GM21528 (cell line): Measurements from ENCODE around the gene FAM117B.

Experiments
- ATAC-seq: cut with Tn5 transposase; IDR thresholded peaks from one replicate; pipeline ENCODE4 v1.9.1; 2021; ENCODE audit warnings: mild to moderate bottlenecking, moderate library complexity; ENCODE audit not compliant: unreplicated experiment, low FRiP score

The FAM117B gene

DNA sequence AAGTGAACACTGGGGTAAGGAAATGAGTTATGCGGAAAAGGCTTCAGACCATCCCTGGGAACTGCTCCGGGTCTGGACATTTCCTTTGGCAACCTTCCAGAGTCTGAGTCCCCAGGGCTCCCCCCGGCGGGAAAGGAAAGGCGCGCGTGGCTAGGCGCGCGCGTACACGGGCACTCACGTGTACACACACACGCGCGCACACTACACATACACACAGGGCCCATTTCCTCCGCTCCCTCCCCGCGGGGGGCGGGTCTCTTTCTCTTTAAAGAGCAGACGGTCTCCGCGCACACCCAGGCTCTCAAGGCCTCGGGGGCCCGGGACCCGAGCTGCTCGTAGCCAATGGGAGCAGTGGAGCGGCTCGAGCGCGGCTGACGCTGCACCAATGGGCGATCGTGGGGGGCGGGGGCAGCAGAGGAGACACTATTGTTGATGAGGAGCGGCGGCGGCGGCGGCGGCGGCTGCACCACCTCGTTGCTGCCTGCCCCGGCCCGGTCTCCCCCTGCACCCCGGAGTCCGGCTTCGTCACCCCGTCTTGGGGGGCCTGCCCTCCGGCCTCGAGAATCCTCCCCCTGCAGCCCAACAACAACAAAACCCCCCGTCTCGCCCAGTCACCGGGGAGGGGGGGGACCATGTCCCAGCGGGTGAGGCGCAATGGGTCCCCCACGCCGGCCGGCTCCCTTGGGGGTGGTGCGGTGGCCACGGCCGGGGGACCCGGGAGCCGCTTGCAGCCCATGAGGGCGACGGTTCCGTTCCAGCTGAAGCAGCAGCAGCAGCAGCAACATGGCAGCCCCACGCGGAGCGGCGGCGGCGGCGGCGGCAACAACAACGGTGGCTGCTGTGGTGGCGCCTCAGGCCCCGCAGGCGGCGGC lies at the start of gene FAM117B:
TSS of gene FAM117B (plus strand) at position 414 of the 872 bp plus-strand sequence. CDS start at position 633, 219 bp downstream.
- peak; percentile 87 for ATAC-seq

DNA sequence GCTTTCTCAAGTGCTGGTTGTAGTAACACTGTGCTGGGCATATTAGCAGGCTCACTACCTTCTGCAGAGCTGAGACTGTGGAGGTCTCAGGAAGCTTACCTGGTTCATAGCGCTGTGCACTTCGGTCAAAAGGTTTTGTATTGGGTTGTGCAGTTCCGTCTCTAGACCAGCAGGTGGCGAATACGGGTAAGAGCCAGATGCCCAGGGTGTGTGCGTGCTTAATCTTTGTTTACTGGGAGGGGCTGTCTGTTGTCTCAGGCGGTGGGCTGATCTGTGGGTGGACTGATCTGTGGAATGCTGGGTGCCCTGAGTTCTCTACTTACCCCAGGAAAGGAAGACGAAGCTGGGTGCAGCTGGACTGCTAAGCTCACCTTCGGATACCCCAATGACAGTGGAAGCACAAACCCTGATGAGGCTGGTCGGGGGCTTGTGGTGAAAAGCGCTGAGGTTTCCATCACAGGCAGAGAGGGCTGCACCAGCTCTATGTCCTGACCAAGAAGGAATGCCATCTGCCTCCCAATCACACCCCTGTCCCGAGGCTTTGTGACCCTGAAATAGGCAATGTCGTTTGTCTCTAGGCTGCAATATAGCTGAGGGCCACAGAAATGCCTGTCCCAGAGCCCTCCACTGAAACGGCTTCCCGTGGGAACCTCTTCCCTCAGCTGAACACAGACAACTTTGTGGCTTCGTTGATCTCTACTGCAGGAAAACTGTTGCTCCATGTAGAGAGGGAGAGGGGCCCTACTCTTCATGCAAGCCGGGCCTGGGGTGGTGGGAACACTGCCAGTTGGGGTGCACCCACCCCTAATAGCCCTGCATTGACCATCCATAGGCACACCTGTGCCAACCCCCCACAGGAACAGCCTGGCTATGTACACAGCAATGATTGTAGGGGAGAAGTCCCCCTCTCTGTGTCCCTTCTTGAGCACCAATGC lies 45.9 kb upstream of the FAM117B start:
- ATAC-seq, result peak; percentile 88

DNA sequence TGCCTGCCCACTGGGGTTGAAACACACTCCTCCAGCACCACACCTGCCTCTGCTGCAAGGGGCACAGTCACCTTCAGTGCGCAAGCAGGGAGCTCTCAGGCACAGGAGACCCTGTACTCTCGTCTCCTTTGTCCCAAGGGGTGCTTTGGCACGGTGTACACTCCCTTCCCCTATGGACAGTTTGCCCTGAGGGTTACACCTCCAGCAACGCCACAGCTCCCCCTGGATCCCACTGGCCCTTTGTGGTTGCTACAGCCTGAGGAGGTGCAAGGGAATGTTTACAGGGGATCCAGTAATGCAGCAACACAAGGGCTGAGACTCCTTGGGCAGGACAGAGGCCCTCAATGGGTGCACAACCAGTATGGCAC lies 45.2 kb upstream of the FAM117B start:
- no peak for ATAC-seq

DNA sequence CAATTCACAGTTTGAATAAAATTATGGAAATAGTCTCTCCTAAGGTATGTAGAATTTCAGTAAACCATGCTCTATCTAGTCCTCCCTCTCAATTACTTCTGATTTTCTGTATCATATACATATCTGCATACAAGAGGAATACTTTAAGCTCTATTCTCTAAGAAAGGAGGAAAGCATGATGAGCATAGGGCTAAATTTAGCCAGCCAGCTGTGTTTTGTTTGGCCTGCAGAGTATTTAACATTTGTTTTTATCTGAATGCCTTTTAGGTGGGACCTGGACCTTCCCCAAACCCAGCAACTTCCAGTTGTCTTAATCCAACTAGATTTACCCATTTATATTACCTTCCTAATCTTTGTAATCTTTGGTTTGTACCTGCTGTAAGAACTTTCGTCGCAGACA lies 42.2 kb upstream of the FAM117B start:
- no peak for ATAC-seq

DNA sequence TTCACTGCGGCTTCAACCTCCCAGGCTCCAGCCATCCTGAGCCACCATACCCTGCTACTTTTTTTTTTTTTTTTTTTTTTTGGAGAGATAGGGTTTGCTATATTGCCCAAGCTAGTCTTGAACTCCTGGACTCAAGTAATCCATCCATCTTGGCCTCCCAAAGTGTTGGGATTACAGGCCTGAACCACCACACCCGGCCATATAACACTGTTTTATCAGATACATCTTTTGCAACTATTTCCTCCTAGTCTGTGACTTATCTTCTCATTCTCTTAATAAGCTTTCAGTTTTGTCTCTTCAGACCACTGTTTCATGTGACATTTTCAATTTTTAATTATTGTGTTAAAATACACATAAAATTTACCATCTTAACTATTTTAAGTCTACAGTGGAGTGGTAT lies 35.7 kb upstream of the FAM117B start:
- ATAC-seq, result no peak

DNA sequence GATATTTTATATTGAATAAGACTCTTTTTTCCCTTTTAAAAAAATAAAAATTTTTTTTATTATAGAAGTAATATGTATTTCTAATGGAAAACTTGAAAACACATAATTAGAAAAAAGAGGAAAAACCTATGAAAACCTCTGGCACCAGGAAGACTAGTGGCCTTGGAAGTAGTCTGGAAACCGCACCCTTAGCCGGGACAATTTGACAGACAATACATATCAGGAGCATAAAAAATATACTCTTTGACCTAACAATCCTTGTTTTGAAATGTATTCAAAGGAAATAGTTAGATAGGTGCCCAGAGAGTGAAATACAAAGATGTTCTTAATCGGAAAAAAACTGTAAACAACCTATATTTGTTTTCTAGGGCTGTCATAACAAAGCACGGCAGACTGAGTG lies 34.9 kb upstream of the FAM117B start:
- no peak for ATAC-seq

DNA sequence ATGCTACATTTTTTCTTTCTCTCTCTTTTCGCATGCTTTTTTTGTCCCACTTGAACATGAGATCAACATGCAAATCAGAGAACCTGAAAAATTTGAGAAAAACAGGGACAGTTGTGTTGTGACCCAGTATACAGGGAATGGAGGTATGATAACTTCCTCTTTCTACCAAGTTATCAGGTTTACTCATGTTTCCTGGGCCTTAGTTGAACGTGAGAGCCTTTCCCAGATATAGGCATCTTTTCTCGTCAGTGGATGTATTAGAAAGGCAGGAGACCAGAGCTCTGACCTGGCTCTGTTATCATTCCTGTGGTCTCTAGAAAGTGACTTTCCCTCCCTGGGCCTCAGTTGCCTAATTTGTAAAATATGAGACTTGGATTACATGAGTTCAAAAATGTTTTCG lies 30.1 kb upstream of the FAM117B start:
- no peak for ATAC-seq

DNA sequence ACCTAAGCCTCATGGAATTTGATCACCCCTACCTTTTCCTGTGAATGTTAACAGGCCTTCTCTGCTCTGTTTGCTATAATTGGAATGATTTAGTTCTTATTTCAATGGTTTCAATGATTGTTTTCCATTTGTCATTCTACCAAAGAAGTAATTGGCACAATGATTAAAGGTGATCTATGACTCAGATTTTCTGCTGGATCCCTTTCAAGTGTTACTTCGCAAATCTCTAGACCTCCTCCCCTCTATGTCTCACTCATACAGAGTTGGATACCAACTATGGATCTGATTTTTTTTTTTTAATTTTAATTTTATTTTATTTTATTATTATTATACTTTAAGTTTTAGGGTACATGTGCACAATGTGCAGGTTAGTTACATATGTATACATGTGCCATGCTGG lies 29.6 kb upstream of the FAM117B start:
- no peak for ATAC-seq

DNA sequence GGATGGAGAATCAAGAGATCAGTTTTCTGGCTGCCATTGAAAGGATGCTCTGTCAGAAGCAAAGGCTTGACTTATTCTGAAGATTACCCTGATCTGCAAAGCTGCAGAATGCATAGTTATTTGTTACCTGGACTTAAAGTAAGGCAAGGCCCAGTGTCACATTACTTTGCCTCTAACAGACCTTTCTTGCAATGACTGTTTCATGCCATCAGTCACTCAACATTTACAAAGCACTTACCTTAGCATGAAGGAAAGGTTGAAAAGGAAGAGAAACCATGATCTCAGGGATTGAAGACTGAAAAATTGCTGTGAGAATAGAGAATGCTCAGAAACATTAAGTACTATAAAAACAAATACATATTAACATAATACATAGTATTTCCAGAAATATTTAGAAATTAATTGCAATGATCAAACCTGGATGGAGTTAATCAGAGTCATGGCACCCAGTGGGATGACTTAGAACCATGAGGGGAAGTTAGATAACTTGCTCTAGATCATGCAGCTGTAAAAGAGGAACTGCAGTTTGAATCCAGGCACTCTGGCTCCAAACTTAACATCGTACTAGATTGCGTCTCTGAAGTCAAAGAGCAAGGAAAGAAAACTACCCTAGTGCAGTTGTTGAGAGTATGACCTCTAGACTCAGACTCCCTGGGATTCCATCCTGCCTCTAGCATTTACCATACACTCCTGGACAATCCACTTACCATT lies 26.5 kb upstream of the FAM117B start:
- no peak for ATAC-seq

DNA sequence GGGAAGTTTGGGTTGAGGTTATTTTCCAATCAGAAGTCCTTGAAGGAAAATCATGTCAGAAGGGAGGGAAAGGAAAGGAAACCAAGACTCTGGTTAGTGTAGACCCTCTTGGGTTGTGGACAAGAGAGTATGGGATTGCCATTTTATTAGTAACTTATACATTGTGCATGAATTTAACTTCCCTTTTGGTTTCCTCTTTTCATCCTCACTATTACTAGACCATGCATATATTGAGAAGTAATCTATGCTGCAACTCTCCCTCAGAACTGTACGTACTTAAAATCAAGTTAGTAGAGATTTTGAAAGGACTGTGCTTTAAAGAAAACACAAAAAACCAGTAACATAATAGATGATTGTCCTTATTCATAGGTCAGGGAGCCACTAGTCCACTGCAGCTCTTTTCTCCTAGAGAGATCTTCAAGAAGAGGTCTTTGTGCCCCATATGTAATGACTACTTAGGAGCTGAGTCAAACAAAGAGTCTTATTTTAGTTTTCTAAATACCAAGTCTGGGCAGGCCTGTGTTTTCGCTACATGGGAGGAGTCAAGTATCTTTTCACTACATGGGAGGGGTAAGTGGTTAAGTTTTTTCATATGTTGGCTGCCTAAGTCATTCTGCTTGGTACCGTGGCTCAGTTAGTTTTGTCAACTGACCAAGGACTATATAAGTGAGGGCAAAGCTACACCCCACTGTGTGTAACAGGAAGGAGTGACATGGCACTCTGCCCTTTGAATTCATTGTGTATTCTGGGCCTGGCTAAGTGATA lies 25.2 kb upstream of the FAM117B start:
- peak; percentile 92 for ATAC-seq

DNA sequence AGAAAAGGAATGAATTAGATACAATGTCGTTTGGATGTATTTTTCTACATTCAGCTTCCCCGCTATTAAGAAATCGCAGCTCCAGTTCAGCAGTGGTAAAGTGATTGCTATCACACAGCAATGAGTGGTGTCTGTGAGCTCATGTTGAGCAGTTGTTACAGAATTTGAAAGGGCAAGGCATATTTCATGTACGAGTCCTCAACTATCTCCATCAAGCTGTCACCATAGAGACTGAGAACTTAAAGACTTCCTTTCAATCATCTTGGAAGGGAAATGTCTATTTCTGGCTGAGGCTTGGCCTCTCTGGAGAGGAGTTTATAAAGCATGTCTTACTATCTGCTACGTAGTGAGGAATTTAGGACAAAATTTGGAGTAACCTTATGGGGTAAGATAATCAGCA lies 24.4 kb upstream of the FAM117B start:
- no peak for ATAC-seq

DNA sequence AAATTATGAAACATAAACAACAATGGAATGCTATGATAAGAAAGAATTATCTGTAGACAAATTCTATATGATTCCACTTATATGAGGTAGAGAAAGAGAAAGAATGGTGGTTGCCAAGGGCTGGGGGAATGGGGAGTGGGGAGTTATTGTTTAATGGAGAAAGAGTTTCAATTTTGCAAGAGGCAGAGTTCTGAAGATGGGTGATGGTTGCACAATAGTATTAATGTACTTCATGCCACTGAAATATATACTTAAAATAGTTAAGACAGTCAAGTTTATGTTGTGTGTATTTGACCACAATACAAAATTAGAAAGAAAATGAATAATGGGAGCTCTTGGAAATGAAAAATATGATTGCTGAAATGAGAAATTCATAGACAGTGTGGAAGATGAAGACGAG lies 22.6 kb upstream of the FAM117B start:
- ATAC-seq, result no peak

DNA sequence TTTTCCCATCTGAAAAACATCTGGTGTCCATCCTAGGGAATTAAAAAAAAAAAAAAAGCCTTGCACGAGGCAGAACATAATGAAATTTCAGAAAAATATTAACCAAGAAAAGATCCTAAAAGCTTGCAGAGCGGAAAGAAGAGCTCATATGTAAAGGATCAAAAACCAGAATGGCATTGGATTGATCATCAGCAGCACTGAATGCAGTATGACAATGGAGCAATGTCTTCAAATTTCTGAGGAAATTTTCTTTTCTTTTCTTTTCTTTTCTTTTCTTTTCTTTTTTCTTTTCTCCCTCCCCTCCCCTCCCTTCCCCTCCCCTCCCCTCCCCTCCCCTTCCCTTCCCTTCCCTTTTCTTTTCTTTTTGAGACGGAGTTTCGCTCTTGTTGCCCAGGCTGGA lies 21.3 kb upstream of the FAM117B start:
- no peak for ATAC-seq

DNA sequence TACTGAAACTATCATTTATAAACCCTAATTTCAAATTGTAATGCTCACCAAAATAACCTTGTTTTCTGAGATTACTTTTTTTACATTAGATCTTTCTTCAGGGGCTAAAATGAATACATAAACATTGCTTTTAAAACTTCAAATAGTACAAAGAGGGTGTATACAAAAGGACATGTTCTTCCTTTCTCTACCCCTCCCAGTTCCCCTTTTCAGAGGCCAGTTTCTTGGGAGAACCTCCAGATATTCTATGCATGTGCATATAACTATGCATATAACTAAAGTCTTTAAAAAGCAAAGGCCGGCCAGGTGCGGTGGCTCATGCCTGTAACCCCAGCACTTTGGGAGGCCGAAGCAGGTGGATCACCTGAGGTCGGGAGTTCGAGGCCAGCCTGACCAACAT lies 10.6 kb upstream of the FAM117B start:
- ATAC-seq, result no peak

DNA sequence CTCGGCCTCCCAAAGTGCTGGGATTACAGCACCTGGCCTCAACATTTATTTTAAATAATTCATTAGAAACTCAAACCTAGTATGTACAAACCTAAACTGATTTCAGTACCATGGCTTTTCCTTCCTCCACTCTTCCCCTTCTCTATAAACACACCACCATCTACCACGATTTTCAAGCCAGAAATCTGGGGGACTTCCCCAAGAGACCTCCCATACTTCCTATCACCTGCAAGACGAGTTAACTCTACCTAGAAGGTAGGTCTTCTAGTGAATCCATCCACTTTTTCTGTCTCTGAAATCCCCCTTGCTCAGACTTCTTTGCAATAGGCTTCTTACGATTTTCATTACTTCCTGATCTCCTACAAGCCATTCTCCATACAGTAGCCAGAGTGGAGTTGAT lies 7.7 kb upstream of the FAM117B start:
- ATAC-seq, result no peak

DNA sequence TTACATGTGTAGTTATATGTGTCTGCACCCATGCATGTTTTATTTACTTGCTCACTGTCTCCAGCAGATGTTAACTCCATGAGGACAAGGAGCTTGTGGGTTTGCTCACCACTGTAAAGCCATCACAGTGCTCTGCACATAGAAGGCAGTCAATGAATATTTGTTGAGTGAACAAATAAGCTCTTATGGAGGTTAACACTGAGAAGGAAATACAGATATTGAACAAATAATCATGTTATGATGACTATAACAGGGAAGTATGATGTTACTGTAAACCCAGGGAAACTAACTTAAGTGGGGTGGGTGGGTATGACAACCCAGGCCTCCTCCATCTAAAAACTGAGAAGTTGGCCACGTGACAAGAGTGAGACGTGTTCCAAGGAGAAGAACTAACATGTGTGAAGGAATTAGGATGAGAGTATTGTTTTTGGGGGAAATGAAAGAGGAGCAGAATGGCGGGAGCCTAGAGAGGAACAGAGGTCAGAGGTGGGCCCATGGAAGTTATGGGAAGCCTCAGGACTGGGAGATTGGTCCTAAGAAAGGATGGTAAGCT lies 6.0 kb upstream of the FAM117B start:
- ATAC-seq, result no peak

DNA sequence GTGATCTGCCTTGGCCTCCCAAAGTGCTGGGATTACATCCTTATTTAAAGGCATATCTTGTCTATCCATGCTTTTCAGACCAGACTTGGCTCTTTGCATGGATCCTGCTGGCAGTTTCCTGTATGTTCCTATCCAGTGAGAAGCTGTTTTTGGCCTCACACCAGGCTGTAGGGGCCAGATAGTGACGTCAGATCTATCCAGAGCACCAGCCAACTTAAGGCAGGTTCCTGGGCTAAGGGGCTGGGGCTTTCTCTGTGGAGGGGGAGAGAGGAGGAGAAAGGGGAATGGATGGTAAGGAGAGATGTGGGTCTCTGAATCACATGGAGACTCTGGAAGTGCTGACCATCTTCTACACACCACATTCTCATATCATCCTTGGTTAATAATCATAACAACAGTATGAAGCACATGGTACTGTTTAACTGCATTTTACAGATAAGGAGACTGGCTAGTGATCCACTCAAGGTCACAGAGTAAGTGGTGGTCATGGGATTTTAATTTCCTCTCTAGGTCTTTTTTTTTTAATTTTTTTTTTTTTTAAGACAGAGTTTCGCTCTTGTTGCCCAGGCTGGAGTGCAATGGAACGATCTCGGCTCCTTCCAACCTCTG lies 2.0 kb upstream of the FAM117B start:
- no peak for ATAC-seq

DNA sequence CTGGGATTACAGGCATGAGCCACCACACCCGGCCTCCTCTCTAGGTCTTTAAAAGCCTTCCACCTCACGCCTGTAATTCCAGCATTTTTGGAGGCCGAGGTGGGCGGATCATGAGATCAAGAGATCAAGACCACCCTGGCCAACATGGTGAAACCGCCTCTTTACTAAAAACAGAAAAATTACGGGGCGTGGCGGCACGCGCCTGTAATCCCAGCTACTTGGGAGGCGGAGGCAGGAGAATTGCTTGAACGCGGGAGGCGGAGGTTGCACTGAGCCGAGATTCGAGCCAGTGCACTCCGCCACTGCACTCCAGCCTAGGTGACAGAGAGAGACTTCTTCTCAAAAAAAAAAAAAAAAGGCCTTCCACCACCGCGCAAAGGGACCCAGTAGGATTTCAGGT lies 1.3 kb upstream of the FAM117B start:
- no peak for ATAC-seq

DNA sequence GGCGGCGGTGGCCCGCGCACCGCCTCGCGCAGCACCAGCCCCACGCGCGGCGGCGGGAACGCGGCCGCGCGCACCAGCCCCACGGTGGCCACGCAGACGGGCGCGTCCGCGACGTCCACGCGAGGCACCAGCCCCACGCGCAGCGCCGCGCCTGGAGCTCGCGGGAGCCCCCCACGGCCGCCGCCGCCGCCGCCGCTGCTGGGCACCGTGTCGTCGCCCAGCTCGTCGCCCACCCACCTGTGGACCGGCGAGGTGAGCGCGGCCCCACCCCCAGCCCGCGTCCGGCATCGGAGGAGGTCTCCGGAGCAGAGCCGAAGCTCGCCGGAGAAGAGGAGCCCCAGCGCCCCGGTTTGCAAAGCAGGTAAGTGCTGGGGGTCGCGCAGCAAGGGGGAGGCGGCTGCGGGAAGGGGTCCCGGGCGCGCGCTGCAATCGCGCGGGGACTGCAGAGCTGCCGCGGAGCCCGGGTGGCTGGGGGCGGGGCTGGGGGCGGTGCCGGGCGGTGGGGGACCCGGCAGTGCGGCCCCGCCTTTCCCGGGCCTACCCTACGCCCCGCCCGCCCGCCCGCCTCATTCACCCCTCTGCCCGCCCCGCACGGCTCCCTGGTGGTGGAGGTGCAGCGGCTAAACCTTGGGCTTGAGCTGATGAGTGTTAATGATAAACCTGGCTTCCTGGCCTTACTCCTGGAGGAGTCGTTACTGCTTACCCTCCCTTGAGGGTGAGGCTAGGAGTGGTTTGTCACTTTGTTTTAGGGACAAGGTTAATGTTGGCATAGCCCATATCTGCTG lies 851 bp downstream of the FAM117B start:
- ATAC-seq, result peak; percentile 57
